RPMI8226 (cell line): Measurements from ENCODE around the gene KRT14.
"Not testable (repeated sequence)": the region's sequence is repeated elsewhere in the genome, so short reads cannot be mapped to it uniquely, and the experiment has no call there.

ENCODE experiments used
- DNase-seq: peaks from one replicate; pipeline ENCODE4 v3.0.0-alpha.2; 2015

KRT14 gene

DNA sequence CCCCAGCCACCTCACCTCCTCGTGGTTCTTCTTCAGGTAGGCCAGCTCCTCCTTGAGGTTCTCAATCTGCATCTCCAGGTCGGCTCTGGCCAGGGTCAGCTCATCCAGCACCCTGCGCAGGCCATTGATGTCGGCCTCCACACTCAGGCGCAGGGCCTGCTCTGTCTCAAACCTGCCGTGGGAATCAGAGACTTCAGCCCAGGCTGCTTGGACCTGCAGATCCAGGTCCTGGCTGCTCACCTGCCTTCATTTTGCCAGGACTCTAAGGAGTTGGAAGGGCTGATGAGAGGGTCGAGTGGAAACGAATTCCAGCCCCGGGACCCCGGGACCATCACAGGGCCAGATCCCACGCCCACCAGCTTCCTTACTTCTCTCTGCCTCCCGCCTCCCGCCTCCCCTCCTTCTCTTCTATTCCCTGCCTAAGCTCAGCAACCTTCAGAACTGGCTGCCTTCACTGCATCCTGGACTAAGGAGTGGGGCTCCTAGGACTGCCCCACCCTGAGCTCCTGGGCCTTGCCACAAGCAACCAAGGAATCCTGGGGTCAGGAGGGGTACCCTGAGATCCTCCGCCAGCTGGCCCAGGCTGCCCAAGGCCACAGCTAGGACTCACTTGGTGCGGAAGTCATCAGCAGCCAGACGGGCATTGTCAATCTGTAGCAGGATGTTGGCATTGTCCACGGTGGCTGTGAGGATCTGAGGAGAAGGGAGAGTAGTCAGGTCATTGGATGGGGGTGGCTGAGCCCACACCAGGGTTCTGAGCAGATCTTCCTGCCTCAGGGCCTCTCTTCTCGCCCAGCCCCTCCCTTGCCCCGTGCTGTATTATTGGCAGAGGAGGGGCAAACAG is 35.9 kb upstream of the KRT14 start:
- not testable (repeated sequence) for DNase-seq

DNA sequence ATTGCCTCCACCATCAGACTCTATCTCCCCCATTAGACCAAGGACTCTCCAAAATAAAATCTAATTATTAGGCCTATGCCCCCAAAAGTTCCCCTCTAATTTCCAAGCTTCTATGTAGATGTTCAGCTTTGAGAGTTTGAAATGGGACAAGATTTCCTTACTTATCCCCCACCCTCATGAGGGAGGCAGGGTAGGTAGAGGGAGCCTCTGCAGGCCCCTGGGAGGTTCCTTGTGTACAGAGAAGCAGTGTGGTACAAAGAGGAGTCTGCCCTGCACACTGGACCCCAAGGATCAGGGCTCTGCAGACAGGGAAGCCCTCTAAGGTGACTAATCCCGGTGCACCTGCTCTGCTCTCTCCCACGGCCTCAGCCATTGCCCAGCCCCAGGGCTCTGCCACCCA is 35.2 kb upstream of the KRT14 start:
- no peak for DNase-seq

DNA sequence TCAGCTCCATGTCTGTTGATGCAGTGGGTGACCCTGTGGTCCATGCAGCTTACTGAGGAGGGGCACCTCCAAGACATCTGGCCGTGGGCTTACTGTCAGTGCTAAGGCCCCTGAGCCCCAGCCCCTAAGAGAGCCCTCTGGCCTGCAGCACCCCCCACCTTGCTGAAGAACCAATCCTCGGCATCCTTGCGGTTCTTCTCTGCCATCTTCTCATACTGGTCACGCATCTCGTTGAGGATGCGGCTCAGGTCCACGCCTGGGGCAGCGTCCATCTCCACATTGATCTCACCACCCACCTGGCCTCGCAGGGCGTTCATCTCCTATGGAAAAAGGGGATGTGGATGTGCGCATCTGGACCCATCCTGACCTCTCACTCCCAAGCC is 34.7 kb upstream of the KRT14 start:
- not testable (repeated sequence) for DNase-seq

DNA sequence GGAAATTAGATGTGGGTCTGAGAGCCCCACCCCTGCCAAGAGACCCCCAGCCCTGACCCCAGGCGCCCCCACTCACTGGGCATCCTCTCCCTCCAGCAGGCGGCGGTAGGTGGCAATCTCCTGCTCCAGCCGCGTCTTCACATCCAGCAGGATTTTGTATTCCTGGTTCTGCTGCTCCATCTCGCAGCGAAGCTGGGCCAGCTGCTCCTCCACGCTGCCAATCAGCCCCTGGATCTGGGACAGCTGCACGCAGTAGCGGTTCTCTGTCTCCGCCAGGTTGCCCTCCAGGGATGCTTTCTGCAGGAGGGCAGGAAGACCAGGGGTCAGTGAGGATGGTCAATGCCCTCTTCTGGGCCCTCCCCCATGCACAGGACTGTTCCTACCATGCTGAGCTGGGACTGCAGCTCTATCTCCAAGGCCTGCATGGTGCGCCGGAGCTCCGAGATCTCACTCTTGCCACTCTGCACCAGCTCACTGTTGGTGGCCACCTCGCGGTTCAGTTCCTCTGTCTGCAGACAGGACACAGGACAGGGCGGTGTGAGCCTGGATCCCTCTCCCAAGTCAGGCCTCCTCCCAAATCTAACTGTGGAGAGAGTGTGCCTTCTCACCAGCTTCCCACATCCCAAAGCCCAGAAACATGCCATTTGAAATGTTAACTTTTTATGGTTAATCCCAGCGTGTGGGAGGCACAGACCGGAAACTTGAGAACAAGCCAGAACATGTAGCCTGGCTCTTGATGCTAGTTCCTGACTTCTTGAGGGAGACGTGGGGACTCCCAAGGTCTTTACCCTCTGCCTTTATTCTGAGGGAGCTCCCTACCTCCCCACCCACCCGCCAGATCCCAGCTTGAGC is 34.1 kb upstream of the KRT14 start:
- no peak for DNase-seq

- DNase-seq = not testable (repeated sequence)
Observed at GRCh38 chr17:41619927-41620582, 33.4 kb upstream of the KRT14 start.

DNA sequence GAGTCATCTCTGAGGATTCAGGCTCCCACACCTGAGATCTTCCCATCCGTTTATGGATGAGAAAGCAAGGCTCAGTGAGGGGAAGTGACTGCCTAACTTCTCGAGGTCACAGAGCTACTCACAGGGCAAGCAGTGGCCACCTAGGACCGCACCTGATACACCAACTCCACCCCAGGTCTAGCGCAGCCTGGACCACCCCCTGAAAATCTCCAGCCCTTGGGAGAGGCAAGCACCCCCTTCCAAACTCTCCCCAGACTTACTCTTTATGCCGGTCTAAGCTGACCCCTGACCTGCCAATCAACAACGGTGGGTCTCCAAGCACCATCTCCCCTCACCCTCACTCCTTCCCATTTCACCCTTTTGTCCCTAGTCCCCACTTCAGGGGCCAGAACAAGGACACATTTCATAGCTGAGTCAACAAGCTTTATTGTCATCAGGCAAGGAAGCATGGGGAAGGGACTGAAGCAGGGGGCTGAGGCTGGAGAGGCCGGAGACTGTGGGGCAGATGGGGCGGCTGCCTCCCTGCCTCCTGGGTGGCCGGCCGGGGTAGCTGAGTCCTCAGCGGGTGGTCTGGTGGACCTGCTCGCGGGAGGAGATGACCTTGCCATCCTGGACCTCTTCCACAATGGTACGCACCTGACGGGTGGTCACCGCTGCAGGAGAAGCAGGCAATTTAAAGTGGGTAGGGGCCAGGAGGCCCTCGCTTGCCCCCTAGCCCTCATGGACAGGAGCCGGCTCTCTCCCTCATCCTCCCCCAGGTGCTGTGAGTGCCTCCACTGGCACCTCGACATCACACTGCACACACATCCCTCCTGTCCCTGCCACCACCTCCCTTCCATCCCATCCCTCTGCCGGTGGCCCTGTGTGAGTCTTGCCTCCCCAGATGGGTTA is 32.6 kb upstream of the KRT14 start:
- no peak for DNase-seq

- no peak for DNase-seq
Observed at GRCh38 chr17:41618341-41619035, 31.8 kb upstream of the KRT14 start.

DNA sequence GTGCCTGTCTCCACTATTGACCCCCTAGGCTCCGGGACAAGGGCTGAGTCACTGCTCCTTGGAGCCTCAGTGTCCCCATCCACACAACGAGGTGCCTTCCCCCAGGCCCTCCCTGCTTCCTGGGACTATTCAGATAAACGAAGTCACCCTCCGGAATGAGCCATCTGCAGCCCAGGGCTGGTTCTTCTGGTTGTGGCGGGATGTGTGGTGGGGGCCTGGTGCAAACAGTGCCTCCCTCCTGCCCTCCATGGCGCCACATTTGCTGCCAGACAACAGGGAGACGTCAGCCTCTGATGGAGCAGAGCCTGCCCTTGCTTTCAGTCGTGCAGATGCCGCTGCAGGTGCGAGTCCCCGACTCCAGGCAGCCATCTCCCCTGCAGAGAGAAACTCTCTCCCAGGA is 31.0 kb upstream of the KRT14 start:
- peak; percentile 35 for DNase-seq

DNA sequence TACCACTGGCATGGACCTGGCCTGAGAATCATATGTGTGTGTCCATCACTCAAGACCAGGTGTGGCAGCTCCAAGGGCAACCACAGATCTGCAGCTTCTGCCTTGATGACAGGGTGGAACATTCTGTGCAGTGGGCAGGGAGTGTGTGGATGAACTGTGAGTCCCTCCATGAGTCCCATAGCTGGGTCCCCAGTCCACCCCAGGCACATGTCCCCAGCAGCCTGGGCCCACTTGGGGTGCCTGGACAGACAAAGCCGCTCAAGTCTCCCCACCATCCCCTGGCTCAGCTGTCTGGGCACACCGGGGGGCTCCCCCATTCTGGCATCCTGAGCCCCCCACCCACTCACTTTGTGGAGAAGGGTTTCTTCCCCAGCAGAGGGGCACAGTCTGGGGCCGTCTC is 30.4 kb upstream of the KRT14 start:
- no peak for DNase-seq

- DNase-seq = not testable (repeated sequence)
Observed at GRCh38 chr17:41616486-41616885, 29.8 kb upstream of the KRT14 start.

- peak; percentile 79 for DNase-seq
Observed at GRCh38 chr17:41615454-41615853, 28.8 kb upstream of the KRT14 start.

DNA sequence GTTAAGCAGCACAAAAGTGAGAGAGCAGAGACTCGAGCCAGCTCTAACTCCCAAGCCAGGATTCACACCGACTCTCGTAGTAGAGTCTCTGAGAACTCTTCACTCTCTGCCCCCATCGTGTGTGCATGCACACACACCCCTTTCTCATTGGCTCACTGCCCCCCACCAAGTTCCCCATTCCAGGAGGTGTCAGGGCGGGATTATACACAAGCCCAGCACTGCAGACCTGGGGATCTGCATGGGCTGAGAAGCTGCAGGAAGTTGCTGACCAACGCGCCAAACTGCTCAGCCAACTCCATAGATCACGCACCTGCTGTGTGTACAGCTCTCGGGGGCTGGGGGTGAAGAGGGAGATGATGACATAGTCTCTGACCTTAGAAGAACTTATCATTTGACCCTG is 28.1 kb upstream of the KRT14 start:
- DNase-seq = peak; percentile 54

GRCh38 chr17:41614098-41614497 is 27.4 kb upstream of the KRT14 start:
- no peak for DNase-seq

- DNase-seq = no peak
Observed at GRCh38 chr17:41613277-41614082, 26.8 kb upstream of the KRT14 start.

DNA sequence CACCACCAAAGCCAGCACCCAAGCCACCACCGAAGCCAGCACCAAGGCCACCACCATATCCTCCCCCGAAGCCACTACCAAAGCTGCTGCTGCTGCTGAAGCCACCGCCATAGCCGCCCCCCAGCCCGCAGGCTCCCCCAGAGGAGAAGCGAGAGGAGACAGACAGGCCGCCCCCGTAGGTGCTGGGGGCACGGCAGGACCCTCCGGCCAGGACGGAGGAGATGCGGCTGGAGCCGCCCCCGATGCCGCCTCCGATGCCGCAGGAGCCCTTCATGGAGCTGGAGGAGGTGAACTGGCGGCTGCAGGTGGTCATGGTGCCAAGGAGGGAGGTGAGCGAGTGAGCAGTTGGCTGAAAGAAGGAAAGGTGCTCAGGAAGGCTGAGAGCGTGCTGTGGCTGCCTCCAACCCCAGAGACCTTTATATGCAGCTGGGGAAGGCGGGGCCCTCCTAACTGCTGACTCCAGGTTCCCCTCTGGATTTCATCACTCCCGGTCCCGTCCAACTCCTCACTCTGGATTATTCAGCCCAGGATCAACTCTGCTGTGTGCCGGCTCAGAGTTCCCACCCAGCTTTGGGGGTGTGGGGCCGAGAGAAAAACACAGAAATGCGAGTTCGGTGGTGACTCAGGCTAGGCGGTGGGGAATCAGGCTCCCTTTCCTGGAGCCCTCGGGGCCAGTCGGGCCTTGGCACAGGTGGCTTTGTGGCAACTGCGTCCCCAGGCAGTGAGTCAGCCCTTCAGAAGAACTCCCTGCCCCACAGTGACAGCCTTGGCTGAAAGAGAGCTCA is 25.9 kb upstream of the KRT14 start, which contains the start of gene KRT16:
Gene KRT16, minus strand, starts transcription at position 392 of the 785 bp plus-strand sequence. Its CDS starts 79 bp downstream, at position 313.
- DNase-seq = peak; percentile 75

GRCh38 chr17:41610965-41611640 is 24.4 kb upstream of the KRT14 start:
- no peak for DNase-seq

GRCh38 chr17:41610061-41610517 is 23.4 kb upstream of the KRT14 start:
- not testable (repeated sequence) for DNase-seq

GRCh38 chr17:41606930-41607329 is 20.2 kb upstream of the KRT14 start:
- DNase-seq = not testable (repeated sequence)

DNA sequence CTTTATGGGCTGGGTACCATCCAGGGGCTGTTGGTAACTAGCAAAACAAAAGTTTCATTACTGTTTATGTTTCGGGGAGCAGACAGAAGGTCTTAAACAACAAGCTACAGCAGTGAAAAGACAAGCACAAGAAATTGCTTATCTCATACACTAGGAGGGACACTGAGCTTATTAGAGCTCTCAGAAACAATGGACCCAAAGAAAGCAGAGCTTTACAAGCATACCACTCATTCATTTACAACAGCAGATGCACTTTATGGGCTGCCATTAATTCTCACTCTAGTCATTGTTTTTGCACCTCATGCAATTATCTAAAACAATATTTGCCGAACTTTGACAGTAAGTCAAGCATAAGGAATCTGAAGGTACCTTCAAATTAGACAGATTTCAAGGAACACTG is 15.8 kb upstream of the KRT14 start:
- no peak for DNase-seq
